ENCODE results near the gene KRTAP4-3. TPM values are rescaled to one million over a fixed set of nuclear protein-coding genes. Genes with fewer than 3 reads are reported as not detected.
"Not testable (repeated sequence)": the region's sequence is repeated elsewhere in the genome, so short reads cannot be mapped to it uniquely, and the experiment has no call there.

Gene KRTAP4-3
- polyA plus RNA-seq, 3 donors = not detected

DNA sequence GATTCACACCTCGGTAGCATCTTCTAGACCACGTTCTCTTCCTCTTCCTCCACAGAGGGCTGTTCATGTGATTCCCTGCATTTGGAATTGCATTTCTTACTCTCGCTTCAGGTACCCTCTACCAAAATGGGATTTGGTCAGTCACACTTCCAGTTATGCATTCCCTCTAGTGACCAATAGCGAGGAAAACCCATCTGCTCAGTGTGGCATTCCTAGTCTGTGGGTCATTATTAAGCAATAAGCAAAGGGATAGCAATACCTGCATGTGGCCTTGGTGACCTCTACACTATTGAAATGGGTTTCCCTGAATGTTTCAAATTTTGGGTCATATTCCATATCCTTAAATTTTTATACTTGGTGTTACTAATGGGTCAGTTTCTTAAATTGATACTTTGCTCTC lies 18.0 kb downstream of the KRTAP4-3 start:
- no peaks in the 10 kb centered on the region for H3K36me3 Mint-ChIP-seq
- DNase-seq = no peak
- peaks cover 2 to 8% (median 4%) of the 10 kb centered on the region in 3 donors for H3K27me3 Mint-ChIP-seq (ENCODE audit: low read depth in 3 of 3)
- peaks cover 0 to 3% (median under 1%) of the 10 kb centered on the region in 7 donors for H3K9me3 Mint-ChIP-seq
- H3K27ac ChIP-seq (ENCODE audit: low read depth in 1 of 2, low read length in 2 of 2) = no peak overlapping the region
- H3K27me3 ChIP-seq (ENCODE audit: control insufficient read depth in 2 of 2, insufficient read depth in 2 of 2, low read length in 2 of 2) = no peaks in the 10 kb centered on the region
- H3K4me3 Mint-ChIP-seq = no peak overlapping the region
- 79% methylated on average over 3 of the region's 4 CpGs for WGBS (ENCODE audit: insufficient coverage)
- H3K4me1 ChIP-seq (ENCODE audit: control insufficient read depth in 1 of 2, insufficient read depth in 2 of 2, low read length in 2 of 2) = no peaks in the 10 kb centered on the region
- H3K4me3 ChIP-seq (replicated peaks in 1 of 3; ENCODE audit: low read depth in 2 of 3, low read length in 3 of 3) = no peak overlapping the region
- no peak overlapping the region for H3K27ac Mint-ChIP-seq
- intact Hi-C loops (cut with micrococcal nuclease) = no loop called here
- H3K9ac ChIP-seq (ENCODE audit: insufficient read depth, low read length, poor library complexity, severe bottlenecking) = no peak overlapping the region
- H3K36me3 ChIP-seq (replicated peaks in 1 of 2; ENCODE audit: control insufficient read depth in 1 of 2, insufficient read depth in 2 of 2, low read length in 2 of 2) = no peaks in the 10 kb centered on the region
- H3K4me1 Mint-ChIP-seq = no peaks in the 10 kb centered on the region
- H3K79me2 ChIP-seq (ENCODE audit: insufficient read depth, low read length) = no peaks in the 10 kb centered on the region
- TF ChIP-seq, protein P1, sequence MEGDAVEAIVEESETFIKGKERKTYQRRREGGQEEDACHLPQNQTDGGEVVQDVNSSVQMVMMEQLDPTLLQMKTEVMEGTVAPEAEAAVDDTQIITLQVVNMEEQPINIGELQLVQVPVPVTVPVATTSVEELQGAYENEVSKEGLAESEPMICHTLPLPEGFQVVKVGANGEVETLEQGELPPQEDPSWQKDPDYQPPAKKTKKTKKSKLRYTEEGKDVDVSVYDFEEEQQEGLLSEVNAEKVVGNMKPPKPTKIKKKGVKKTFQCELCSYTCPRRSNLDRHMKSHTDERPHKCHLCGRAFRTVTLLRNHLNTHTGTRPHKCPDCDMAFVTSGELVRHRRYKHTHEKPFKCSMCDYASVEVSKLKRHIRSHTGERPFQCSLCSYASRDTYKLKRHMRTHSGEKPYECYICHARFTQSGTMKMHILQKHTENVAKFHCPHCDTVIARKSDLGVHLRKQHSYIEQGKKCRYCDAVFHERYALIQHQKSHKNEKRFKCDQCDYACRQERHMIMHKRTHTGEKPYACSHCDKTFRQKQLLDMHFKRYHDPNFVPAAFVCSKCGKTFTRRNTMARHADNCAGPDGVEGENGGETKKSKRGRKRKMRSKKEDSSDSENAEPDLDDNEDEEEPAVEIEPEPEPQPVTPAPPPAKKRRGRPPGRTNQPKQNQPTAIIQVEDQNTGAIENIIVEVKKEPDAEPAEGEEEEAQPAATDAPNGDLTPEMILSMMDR (IDR thresholded peaks at IDR 0.05) = no peak
- H3K9me3 ChIP-seq (replicated peaks in 1 of 2; ENCODE audit: control insufficient read depth in 1 of 2, insufficient read depth in 1 of 2, low read length in 2 of 2) = no peaks in the 10 kb centered on the region
- no peak overlapping the region for H3K4me2 ChIP-seq (replicated peaks; ENCODE audit: extremely low read depth, low read length, poor library complexity, severe bottlenecking)
- no peaks in the 10 kb centered on the region for H4K20me1 ChIP-seq (ENCODE audit: insufficient read depth, low read length)
- no peak overlapping the region for H2AFZ ChIP-seq (ENCODE audit: insufficient read depth, low read depth, low read length, poor library complexity, severe bottlenecking)

DNA sequence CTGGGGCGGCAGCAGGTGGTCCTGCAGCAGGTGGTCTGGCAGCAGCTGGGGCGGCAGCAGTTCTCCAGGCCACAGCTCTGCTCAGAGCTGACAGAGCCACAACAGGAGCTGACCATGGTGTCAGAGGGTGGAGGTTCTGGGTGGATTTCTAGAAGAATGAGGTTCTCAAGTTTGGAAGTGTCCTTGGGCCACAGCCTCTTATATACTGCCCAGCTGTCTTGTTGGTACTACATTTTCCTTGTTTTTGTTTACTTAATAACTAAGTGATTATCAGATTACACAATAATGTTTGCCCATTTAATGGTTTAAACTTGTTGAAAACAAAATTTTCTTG lies 18.4 kb downstream of the KRTAP4-3 start, which contains the start of gene KRTAP4-5:
Gene KRTAP4-5 (minus strand): TSS at position 174 of the 334 bp plus-strand sequence. CDS start 58 bp downstream, at position 116.
- Mint-ChIP-seq H3K27ac (no peak within 1 kb of the TSS), H3K9me3 (peaks cover 0 to 4% (median 2%) of the 10 kb centered on the region in 7 donors), H3K4me3 (no peak within 1 kb of the TSS), H3K27me3 (ENCODE audit: low read depth in 3 of 3) (peaks cover 3 to 8% (median 4%) of the 10 kb centered on the region in 3 donors), H3K4me1 (no peaks in the 10 kb centered on the region), H3K36me3 (no peaks in the 10 kb centered on the region)
- intact Hi-C loops (cut with micrococcal nuclease) = no loop called here
- no peaks in the 10 kb centered on the region for H3K4me1 ChIP-seq (ENCODE audit: control insufficient read depth in 1 of 2, insufficient read depth in 2 of 2, low read length in 2 of 2)
- DNase-seq = no peak
- H3K4me3 ChIP-seq (replicated peaks in 1 of 3; ENCODE audit: low read depth in 2 of 3, low read length in 3 of 3) = no peak within 1 kb of the TSS
- no peaks in the 10 kb centered on the region for H3K79me2 ChIP-seq (ENCODE audit: insufficient read depth, low read length)
- H3K9ac ChIP-seq (ENCODE audit: insufficient read depth, low read length, poor library complexity, severe bottlenecking) = no peak within 1 kb of the TSS
- WGBS (ENCODE audit: insufficient coverage) = 100% methylated on average over 2 of the region's 2 CpGs
- TF ChIP-seq, protein P1 (IDR thresholded peaks at IDR 0.05) = no peak
- H2AFZ ChIP-seq (ENCODE audit: insufficient read depth, low read depth, low read length, poor library complexity, severe bottlenecking) = no peak within 1 kb of the TSS
- H3K9me3 ChIP-seq (replicated peaks in 1 of 2; ENCODE audit: control insufficient read depth in 1 of 2, insufficient read depth in 1 of 2, low read length in 2 of 2) = no peaks in the 10 kb centered on the region
- H3K4me2 ChIP-seq (replicated peaks; ENCODE audit: extremely low read depth, low read length, poor library complexity, severe bottlenecking) = no peak within 1 kb of the TSS
- no peaks in the 10 kb centered on the region for H3K27me3 ChIP-seq (ENCODE audit: control insufficient read depth in 2 of 2, insufficient read depth in 2 of 2, low read length in 2 of 2)
- no peak within 1 kb of the TSS for H3K27ac ChIP-seq (ENCODE audit: low read depth in 1 of 2, low read length in 2 of 2)
- no peaks in the 10 kb centered on the region for H4K20me1 ChIP-seq (ENCODE audit: insufficient read depth, low read length)
- H3K36me3 ChIP-seq (replicated peaks in 1 of 2; ENCODE audit: control insufficient read depth in 1 of 2, insufficient read depth in 2 of 2, low read length in 2 of 2) = no peaks in the 10 kb centered on the region

DNA sequence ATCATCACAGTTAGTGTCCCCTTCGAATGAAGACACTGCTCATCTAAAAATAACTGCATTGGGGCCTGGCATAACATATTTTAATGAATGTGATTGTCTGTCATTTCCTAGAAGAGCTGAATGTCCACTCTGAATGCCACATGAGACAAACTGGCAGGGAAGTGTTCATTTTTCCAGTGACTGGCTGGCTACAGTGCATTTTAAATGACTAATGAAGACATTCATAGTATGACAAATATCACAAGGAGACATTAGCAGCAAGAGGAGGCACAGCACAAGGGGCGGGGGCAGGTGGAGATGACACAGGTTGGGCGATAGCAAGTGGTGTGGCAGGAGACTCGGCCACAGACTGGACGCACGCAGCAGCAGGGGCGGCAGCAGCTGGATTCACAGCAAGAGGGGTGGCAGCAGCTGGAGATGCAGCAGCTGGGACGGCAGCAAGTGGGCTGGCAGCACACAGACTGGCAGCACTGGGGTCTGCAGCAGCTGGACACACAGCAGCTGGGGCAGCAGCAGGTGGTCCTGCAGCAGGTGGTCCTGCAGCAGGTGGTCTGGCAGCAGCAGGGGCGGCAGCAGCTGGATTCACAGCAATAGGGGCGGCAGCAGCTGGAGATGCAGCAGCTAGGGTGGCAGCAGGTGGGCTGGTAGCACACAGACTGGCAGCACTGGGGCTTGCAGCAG lies 18.9 kb downstream of the KRTAP4-3 start:
- H4K20me1 ChIP-seq (ENCODE audit: insufficient read depth, low read length); H3K4me3 ChIP-seq (replicated peaks in 1 of 3; ENCODE audit: low read depth in 2 of 3, low read length in 3 of 3); H3K27me3 ChIP-seq (ENCODE audit: control insufficient read depth in 2 of 2, insufficient read depth in 2 of 2, low read length in 2 of 2); intact Hi-C loops (cut with micrococcal nuclease); H3K4me2 ChIP-seq (replicated peaks; ENCODE audit: extremely low read depth, low read length, poor library complexity, severe bottlenecking); DNase-seq; H3K4me1 ChIP-seq (ENCODE audit: control insufficient read depth in 1 of 2, insufficient read depth in 2 of 2, low read length in 2 of 2); H2AFZ ChIP-seq (ENCODE audit: insufficient read depth, low read depth, low read length, poor library complexity, severe bottlenecking); H3K9me3 ChIP-seq (replicated peaks in 1 of 2; ENCODE audit: control insufficient read depth in 1 of 2, insufficient read depth in 1 of 2, low read length in 2 of 2); H3K9ac ChIP-seq (ENCODE audit: insufficient read depth, low read length, poor library complexity, severe bottlenecking); H3K4me1 Mint-ChIP-seq; H3K9me3 Mint-ChIP-seq; H3K36me3 ChIP-seq (replicated peaks in 1 of 2; ENCODE audit: control insufficient read depth in 1 of 2, insufficient read depth in 2 of 2, low read length in 2 of 2); H3K27ac ChIP-seq (ENCODE audit: low read depth in 1 of 2, low read length in 2 of 2); H3K4me3 Mint-ChIP-seq; H3K27me3 Mint-ChIP-seq (ENCODE audit: low read depth in 3 of 3); H3K27ac Mint-ChIP-seq; H3K36me3 Mint-ChIP-seq; H3K79me2 ChIP-seq (ENCODE audit: insufficient read depth, low read length): not testable (repeated sequence)
- 86% methylated on average over 6 of the region's 10 CpGs for WGBS (ENCODE audit: insufficient coverage)

Data from CD14-positive monocyte (primary cell).